OCI-LY7 (cell line): Measurements from ENCODE around the gene FAM135A.

Source experiments
- CTCF ChIP-seq: fragments of 200-600 bp; sonication (generic); conservative IDR thresholded peaks from 2 replicates; pipeline ENCODE4 v1.5.1; 2014; ENCODE audit warnings: mild to moderate bottlenecking, antibody characterized with exemption, low read length, moderate library complexity, mixed read lengths
- EZH2phosphoT487 ChIP-seq: fragments of 200-600 bp; sonication (generic); IDR thresholded peaks from 2 replicates; pipeline ENCODE4 v1.6.1; 2018; ENCODE audit warnings: low read depth, borderline replicate concordance, mild to moderate bottlenecking, mixed run types, antibody characterized with exemption, low read length, moderate library complexity, mixed read lengths

- no peak for TF ChIP-seq CTCF
- no peak for TF ChIP-seq EZH2phosphoT487
Measured at GRCh38 chr6:70524721-70525286, 111.5 kb downstream of the FAM135A start.
